HL-60 (cell line): ENCODE measurements around the gene ITGB3.

Source experiments
- DNase-seq, 2 experiments: peaks; one replicate each; pipeline ENCODE4 v3.0.0-alpha.2; 2010 to 2020; ENCODE audit warnings: low read depth in 1 of 2, low spot score in 1 of 2
- H3K27ac ChIP-seq: fragments of 250-450 bp; sonication (Bioruptor Pico); replicated peaks from 2 replicates; pipeline ENCODE4 v1.5.1; 2020; ENCODE audit warnings: mild to moderate bottlenecking, moderate library complexity
- H3K27me3 ChIP-seq: fragments of 250-450 bp; sonication (Bioruptor Pico); 2 replicates; pipeline ENCODE4 v1.5.1; 2021; ENCODE audit warnings: mild to moderate bottlenecking, moderate library complexity; ENCODE audit not compliant: insufficient read depth, poor library complexity, severe bottlenecking
- H3K4me3 ChIP-seq: replicated peaks from 2 replicates; pipeline ENCODE4 v1.5.1; 2011; ENCODE audit warnings: mild to moderate bottlenecking, control low read depth, low read length; ENCODE audit not compliant: insufficient read depth
- GABPA ChIP-seq: IDR thresholded peaks from 2 replicates; pipeline ENCODE4 v1.6.1; 2012; ENCODE audit warnings: low read depth
- POLR2AphosphoS5 ChIP-seq: IDR thresholded peaks from 2 replicates; pipeline ENCODE4 v1.6.1; 2012; ENCODE audit warnings: low read depth
- SPI1 ChIP-seq: IDR thresholded peaks from 2 replicates; pipeline ENCODE4 v1.6.1; 2012; ENCODE audit warnings: low read depth, mild to moderate bottlenecking, borderline replicate concordance
- long read RNA-seq: library from polyadenylated mRNA; unstranded; transcript quantifications from one replicate; pipeline ENCODE4 v2.0.0, GENCODE V29; 2020
- TF ChIP-seq, protein P1 (sequence below): IDR thresholded peaks from one replicate; pipeline ENCODE4 v1.5.1; 2011; ENCODE audit warnings: low read length, control low read depth, inconsistent platforms; ENCODE audit not compliant: insufficient read depth
- TF ChIP-seq, protein P2 (sequence below): IDR thresholded peaks from 2 replicates; pipeline ENCODE4 v1.6.1; 2012; ENCODE audit warnings: low read depth; ENCODE audit not compliant: insufficient replicate concordance

ITGB3 gene
- long read RNA-seq, result 0 reads

DNA sequence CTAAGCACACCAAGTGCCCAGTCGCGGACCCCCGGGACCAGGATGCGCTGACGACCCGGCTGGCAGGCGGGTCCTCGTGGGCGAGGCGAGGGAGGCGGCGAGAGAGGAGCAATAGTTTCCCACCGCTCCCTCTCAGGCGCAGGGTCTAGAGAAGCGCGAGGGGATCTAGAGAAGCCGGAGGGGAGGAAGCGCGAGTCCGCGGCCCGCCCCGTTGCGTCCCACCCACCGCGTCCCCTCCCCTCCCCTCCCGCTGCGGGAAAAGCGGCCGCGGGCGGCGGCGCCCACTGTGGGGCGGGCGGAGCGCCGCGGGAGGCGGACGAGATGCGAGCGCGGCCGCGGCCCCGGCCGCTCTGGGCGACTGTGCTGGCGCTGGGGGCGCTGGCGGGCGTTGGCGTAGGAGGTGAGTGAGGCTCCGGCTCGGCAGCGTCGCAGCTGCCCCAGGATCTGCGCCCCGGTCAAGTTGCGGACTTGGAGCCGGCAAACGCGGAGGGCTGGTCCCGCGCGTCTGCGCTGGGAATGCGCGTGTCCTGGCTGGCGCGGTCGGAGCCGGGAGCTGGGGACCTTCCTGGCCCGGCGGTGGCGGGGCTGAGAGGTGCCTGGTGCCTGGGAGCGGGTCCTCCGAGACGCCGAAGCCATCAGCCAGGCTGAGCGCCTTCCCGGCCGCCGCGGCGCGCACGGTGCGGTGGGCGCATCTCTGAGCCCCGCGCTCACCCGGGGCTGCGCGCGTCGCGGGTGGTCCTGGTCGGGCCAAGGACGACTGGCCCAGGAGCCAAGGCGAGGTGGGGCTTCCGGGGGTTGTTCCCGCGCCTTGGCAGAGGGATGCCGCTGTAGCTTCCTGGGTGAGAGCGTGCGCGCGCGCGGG lies at the start of gene ITGB3:
Gene ITGB3, plus strand, starts transcription at position 287 of the 862 bp plus-strand sequence. Its CDS starts 35 bp downstream, at position 322.
- Histone ChIP-seq H3K27ac (no peak within 1 kb of the TSS), H3K27me3 (peaks cover 31% of the 10 kb centered on the region), H3K4me3 (peak within 1 kb of the TSS; percentile 63)
- no peak for TF ChIP-seq POLR2AphosphoS5
- TF ChIP-seq, protein P1, sequence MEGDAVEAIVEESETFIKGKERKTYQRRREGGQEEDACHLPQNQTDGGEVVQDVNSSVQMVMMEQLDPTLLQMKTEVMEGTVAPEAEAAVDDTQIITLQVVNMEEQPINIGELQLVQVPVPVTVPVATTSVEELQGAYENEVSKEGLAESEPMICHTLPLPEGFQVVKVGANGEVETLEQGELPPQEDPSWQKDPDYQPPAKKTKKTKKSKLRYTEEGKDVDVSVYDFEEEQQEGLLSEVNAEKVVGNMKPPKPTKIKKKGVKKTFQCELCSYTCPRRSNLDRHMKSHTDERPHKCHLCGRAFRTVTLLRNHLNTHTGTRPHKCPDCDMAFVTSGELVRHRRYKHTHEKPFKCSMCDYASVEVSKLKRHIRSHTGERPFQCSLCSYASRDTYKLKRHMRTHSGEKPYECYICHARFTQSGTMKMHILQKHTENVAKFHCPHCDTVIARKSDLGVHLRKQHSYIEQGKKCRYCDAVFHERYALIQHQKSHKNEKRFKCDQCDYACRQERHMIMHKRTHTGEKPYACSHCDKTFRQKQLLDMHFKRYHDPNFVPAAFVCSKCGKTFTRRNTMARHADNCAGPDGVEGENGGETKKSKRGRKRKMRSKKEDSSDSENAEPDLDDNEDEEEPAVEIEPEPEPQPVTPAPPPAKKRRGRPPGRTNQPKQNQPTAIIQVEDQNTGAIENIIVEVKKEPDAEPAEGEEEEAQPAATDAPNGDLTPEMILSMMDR, result peak; percentile 2
- DNase-seq, result peak; percentile 47 to 54

DNA sequence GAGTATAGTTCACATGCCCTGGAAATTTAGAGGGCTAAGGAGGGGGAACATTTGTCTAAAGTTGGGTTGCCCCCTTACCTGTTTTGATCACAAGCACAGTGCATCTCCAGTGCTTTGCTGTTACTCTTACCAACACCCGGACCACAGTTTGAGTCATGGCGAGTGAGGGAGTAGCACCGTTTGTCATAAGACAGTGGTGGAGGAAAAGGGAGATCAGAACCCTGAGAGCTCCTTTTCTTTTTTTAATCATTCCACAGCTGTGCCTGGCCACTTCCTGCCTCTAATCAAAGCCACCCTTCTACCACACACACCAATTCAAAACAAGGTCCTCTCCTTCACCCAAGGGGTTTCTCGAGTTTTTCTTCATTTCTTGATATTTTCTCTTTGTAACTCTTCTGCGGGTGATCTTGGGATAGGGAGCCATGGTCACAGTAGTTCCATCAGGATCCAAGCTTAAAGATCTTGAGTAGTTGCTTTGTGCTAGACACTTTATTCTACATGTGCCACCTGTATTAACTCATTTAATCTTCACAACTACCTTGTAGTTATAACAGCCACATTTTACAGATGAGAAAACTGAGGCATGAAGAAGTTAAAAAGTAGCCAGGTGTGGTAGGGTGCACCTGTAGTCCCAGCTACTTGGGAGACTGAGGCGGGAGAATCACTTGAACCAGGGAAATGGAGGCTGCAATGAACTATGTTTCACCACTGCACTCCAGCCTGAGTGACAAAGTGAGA lies 49.5 kb upstream of the ITGB3 start:
- TF ChIP-seq SPI1 (no peak), POLR2AphosphoS5 (no peak), GABPA (no peak)
- TF ChIP-seq, protein P2, sequence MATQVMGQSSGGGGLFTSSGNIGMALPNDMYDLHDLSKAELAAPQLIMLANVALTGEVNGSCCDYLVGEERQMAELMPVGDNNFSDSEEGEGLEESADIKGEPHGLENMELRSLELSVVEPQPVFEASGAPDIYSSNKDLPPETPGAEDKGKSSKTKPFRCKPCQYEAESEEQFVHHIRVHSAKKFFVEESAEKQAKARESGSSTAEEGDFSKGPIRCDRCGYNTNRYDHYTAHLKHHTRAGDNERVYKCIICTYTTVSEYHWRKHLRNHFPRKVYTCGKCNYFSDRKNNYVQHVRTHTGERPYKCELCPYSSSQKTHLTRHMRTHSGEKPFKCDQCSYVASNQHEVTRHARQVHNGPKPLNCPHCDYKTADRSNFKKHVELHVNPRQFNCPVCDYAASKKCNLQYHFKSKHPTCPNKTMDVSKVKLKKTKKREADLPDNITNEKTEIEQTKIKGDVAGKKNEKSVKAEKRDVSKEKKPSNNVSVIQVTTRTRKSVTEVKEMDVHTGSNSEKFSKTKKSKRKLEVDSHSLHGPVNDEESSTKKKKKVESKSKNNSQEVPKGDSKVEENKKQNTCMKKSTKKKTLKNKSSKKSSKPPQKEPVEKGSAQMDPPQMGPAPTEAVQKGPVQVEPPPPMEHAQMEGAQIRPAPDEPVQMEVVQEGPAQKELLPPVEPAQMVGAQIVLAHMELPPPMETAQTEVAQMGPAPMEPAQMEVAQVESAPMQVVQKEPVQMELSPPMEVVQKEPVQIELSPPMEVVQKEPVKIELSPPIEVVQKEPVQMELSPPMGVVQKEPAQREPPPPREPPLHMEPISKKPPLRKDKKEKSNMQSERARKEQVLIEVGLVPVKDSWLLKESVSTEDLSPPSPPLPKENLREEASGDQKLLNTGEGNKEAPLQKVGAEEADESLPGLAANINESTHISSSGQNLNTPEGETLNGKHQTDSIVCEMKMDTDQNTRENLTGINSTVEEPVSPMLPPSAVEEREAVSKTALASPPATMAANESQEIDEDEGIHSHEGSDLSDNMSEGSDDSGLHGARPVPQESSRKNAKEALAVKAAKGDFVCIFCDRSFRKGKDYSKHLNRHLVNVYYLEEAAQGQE, result no peak
- TF ChIP-seq, protein P1, result no peak
- no peak overlapping the region for H3K4me3 ChIP-seq
- no peak overlapping the region for H3K27ac ChIP-seq
- no peaks in the 10 kb centered on the region for H3K27me3 ChIP-seq
- DNase-seq, result no peak

DNA sequence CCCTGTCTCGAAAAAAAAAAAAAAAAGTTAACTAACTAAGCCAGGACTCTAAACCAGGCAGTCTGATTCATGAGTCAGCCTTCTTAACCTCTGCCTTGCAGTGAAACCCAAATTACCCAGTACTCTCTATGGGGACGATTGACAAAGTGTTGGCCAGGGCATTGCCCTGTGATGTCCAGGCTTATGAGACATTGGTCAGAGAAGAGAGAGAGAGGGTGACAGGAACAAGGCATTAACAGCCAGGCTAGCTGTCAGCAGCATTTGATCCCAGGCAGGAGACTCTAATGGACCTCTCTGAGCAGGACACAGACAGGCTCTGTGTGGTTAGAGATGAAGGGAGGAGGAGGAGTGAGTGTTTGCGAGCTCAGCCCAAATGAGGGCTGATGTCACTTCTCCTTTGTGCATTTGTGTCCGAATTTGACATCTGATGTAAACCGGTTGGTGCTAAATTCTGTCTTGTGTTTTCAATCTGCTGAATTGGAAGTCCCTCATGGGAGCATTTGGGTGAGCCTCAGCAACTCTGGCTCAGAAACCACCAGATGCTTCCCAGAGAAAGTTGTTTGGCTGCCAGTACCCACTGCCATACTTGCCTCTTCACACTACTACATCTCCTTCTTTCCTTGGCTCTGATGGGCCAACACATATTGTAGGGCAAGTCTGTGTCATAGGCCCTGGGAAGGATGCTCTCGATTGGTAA lies 48.8 kb upstream of the ITGB3 start:
- Histone ChIP-seq H3K4me3 (no peak overlapping the region), H3K27me3 (no peaks in the 10 kb centered on the region), H3K27ac (no peak overlapping the region)
- TF ChIP-seq, protein P1, result no peak
- no peak for TF ChIP-seq SPI1
- TF ChIP-seq, protein P2, result no peak
- TF ChIP-seq GABPA, result no peak
- no peak for TF ChIP-seq POLR2AphosphoS5
- no peak for DNase-seq
